ENCODE results near the gene GMNC. TPM values are rescaled to one million over a fixed set of nuclear protein-coding genes. Genes with fewer than 3 reads are reported as not detected.

The GMNC gene
- total and polyA plus RNA-seq, 4 donors = 1.7 to 2.6 (median 2.4) TPM

DNA sequence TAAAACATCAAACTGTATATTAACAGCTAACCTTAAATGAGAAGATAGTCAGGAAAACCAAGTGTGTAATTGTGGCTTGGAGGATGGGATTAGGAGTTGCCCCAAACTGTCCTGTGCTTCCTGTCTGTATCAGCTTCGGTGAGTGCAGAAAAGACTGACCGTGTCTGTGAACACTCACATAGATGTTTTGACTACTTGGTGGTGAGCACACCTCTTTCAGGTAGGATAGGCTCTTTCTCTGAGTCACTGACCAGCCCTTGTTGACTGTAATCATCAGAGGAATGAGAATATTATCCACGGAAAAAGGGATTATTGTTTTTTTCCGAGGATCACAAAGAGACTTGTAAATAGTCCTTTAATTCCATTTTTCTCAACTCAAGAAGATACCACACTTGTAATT is 51.5 kb downstream of the GMNC start:
- peak overlapping the region; percentile 84 to 86 for H3K27ac ChIP-seq (ENCODE audit: low read depth in 1 of 2, low read length in 2 of 2)
- no peaks in the 10 kb centered on the region for H3K36me3 ChIP-seq (ENCODE audit: control insufficient read depth in 4 of 4, insufficient read depth in 3 of 4, low read depth in 1 of 4, low read length in 3 of 4)
- H3K4me3 ChIP-seq (ENCODE audit: low read depth in 1 of 3, low read length in 3 of 3) = no peak overlapping the region
- H3K27me3 ChIP-seq (ENCODE audit: control insufficient read depth in 4 of 4, insufficient read depth in 4 of 4, low read length in 3 of 4) = no peaks in the 10 kb centered on the region
- peaks cover 4 to 25% (median 11%) of the 10 kb centered on the region in 4 donors for H3K4me1 ChIP-seq (ENCODE audit: control insufficient read depth in 4 of 4, insufficient read depth in 4 of 4, low read length in 3 of 4)
- 76% methylated on average over 4 of the region's 4 CpGs for WGBS
- no peak overlapping the region for H3K9ac ChIP-seq (ENCODE audit: low read depth in 1 of 2, low read length in 2 of 2)
- DNase-seq (ENCODE audit: low spot score) = no peak
- TF ChIP-seq RXRA (IDR thresholded peaks at IDR 0.05) (no peak), NR2F2 (IDR thresholded peaks at IDR 0.05) (no peak), RAD21 (IDR thresholded peaks at IDR 0.05) (no peak), YY1 (IDR thresholded peaks at IDR 0.05) (no peak), JUND (IDR thresholded peaks at IDR 0.05) (no peak), SP1 (IDR thresholded peaks at IDR 0.05) (no peak), HNF4A (conservative IDR thresholded peaks at IDR 0.05) (no peak), GABPA (IDR thresholded peaks at IDR 0.05 in 1 of 2, conservative IDR thresholded peaks at IDR 0.05 in 1 of 2) (no peak), FOXA2 (IDR thresholded peaks at IDR 0.05) (no peak), EGR1 (IDR thresholded peaks at IDR 0.05; ENCODE audit: low read depth in 2 of 2) (no peak), HNF4G (IDR thresholded peaks at IDR 0.05) (no peak), FOXA1 (IDR thresholded peaks at IDR 0.05) (no peak), TAF1 (conservative IDR thresholded peaks at IDR 0.05) (no peak)
- TF ChIP-seq, protein P1, sequence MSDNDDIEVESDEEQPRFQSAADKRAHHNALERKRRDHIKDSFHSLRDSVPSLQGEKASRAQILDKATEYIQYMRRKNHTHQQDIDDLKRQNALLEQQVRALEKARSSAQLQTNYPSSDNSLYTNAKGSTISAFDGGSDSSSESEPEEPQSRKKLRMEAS (IDR thresholded peaks at IDR 0.05) = no peak
- TF ChIP-seq, protein P2, sequence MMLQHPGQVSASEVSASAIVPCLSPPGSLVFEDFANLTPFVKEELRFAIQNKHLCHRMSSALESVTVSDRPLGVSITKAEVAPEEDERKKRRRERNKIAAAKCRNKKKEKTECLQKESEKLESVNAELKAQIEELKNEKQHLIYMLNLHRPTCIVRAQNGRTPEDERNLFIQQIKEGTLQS (IDR thresholded peaks at IDR 0.05) = no peak
- TF ChIP-seq, protein P3, sequence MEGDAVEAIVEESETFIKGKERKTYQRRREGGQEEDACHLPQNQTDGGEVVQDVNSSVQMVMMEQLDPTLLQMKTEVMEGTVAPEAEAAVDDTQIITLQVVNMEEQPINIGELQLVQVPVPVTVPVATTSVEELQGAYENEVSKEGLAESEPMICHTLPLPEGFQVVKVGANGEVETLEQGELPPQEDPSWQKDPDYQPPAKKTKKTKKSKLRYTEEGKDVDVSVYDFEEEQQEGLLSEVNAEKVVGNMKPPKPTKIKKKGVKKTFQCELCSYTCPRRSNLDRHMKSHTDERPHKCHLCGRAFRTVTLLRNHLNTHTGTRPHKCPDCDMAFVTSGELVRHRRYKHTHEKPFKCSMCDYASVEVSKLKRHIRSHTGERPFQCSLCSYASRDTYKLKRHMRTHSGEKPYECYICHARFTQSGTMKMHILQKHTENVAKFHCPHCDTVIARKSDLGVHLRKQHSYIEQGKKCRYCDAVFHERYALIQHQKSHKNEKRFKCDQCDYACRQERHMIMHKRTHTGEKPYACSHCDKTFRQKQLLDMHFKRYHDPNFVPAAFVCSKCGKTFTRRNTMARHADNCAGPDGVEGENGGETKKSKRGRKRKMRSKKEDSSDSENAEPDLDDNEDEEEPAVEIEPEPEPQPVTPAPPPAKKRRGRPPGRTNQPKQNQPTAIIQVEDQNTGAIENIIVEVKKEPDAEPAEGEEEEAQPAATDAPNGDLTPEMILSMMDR (IDR thresholded peaks at IDR 0.05; ENCODE audit: low read depth, low read length, missing input control) = no peak
- TF ChIP-seq, protein P4, sequence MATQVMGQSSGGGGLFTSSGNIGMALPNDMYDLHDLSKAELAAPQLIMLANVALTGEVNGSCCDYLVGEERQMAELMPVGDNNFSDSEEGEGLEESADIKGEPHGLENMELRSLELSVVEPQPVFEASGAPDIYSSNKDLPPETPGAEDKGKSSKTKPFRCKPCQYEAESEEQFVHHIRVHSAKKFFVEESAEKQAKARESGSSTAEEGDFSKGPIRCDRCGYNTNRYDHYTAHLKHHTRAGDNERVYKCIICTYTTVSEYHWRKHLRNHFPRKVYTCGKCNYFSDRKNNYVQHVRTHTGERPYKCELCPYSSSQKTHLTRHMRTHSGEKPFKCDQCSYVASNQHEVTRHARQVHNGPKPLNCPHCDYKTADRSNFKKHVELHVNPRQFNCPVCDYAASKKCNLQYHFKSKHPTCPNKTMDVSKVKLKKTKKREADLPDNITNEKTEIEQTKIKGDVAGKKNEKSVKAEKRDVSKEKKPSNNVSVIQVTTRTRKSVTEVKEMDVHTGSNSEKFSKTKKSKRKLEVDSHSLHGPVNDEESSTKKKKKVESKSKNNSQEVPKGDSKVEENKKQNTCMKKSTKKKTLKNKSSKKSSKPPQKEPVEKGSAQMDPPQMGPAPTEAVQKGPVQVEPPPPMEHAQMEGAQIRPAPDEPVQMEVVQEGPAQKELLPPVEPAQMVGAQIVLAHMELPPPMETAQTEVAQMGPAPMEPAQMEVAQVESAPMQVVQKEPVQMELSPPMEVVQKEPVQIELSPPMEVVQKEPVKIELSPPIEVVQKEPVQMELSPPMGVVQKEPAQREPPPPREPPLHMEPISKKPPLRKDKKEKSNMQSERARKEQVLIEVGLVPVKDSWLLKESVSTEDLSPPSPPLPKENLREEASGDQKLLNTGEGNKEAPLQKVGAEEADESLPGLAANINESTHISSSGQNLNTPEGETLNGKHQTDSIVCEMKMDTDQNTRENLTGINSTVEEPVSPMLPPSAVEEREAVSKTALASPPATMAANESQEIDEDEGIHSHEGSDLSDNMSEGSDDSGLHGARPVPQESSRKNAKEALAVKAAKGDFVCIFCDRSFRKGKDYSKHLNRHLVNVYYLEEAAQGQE (IDR thresholded peaks at IDR 0.05) = no peak
- TF ChIP-seq, protein P5, sequence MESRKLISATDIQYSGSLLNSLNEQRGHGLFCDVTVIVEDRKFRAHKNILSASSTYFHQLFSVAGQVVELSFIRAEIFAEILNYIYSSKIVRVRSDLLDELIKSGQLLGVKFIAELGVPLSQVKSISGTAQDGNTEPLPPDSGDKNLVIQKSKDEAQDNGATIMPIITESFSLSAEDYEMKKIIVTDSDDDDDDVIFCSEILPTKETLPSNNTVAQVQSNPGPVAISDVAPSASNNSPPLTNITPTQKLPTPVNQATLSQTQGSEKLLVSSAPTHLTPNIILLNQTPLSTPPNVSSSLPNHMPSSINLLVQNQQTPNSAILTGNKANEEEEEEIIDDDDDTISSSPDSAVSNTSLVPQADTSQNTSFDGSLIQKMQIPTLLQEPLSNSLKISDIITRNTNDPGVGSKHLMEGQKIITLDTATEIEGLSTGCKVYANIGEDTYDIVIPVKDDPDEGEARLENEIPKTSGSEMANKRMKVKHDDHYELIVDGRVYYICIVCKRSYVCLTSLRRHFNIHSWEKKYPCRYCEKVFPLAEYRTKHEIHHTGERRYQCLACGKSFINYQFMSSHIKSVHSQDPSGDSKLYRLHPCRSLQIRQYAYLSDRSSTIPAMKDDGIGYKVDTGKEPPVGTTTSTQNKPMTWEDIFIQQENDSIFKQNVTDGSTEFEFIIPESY (IDR thresholded peaks at IDR 0.05) = no peak
- H3K9me3 ChIP-seq (ENCODE audit: control insufficient read depth in 4 of 4, low read length in 3 of 4) = no peaks in the 10 kb centered on the region

Data from liver (tissue), 9 donors.